Measurements from ENCODE around the gene ARVCF.

GRCh38 chr22:19975707-19976035 is 41.0 kb downstream of the ARVCF start:
- TF ChIP-seq CTCF (IDR thresholded peaks at IDR 0.05; ENCODE audit: low read depth, low read length, poor library complexity, severe bottlenecking): no peak
- TF ChIP-seq EZH2phosphoT487 (IDR thresholded peaks at IDR 0.05; ENCODE audit: borderline replicate concordance, low read length): no peak
